ENCODE results near the gene ACTRT2.

ACTRT2 gene

GRCh38 chr1:2988256-2988655, 33.0 kb upstream of the ACTRT2 start:
- Mint-ChIP-seq H3K27ac (no peak overlapping the region), H3K36me3 (ENCODE audit: insufficient read depth) (no peaks in the 10 kb centered on the region), H3K4me3 (no peak overlapping the region), H3K27me3 (peaks cover 8 to 21% of the 10 kb centered on the region in 2 donors), H3K4me1 (ENCODE audit: low read depth in 2 of 2) (no peaks in the 10 kb centered on the region), H3K9me3 (no peaks in the 10 kb centered on the region)
- DNase-seq, result no peak
- ATAC-seq (replicated peaks), result no peak

DNA sequence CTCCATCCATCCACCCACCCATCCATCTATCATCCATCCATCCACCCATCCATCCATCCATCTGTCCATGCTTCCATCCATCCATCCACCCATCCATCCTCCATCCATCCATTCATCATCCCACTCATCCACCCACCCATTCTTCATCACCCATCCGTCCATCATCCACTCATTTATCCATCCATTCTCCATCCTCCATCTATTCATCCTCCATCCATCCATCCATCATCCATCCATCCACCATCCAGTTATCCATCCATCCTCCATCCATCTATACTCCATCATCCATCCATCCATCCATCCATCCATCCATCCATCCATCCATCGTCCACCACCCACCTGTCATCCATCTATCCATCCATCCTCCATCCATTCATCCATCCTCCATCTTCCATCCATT, 32.1 kb upstream of the ACTRT2 start:
- Mint-ChIP-seq H3K9me3 (peaks cover 4 to 5% of the 10 kb centered on the region in 2 donors), H3K4me1 (ENCODE audit: low read depth in 2 of 2) (no peaks in the 10 kb centered on the region), H3K36me3 (ENCODE audit: insufficient read depth) (no peaks in the 10 kb centered on the region), H3K27ac (no peak overlapping the region), H3K27me3 (peaks cover 8 to 21% of the 10 kb centered on the region in 2 donors), H3K4me3 (no peak overlapping the region)
- ATAC-seq (replicated peaks), result no peak
- no peak for DNase-seq

DNA sequence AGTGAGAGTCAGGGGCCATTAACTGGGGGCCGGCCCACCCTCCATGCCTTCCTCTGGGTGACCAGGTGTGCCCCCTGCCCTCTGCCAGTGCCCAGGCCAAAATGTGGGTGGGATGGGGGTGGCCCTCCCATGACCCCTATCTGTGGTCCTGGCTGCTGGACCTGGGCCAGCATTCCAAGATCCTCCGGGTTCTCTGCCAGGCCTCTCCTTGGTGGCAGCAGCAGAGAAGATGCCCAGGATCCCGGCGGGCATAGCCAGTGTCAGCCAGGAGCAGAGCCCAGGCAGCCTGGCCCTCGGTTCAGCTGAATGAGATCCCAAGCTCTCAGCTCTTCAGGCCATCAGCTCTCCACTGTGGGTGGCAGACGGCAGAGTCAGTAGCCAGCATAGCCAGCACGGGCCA, 31.3 kb upstream of the ACTRT2 start:
- Mint-ChIP-seq H3K36me3 (ENCODE audit: insufficient read depth) (no peaks in the 10 kb centered on the region), H3K4me3 (no peak overlapping the region), H3K27me3 (peaks cover 8 to 21% of the 10 kb centered on the region in 2 donors), H3K27ac (no peak overlapping the region), H3K4me1 (ENCODE audit: low read depth in 2 of 2) (no peaks in the 10 kb centered on the region), H3K9me3 (peaks cover 4 to 6% of the 10 kb centered on the region in 2 donors)
- DNase-seq (no peak), ATAC-seq (replicated peaks) (no peak)

- Mint-ChIP-seq H3K27me3 (peaks cover 8 to 21% of the 10 kb centered on the region in 2 donors), H3K4me3 (no peak overlapping the region), H3K36me3 (ENCODE audit: insufficient read depth) (no peaks in the 10 kb centered on the region), H3K27ac (no peak overlapping the region), H3K9me3 (peaks cover 4 to 6% of the 10 kb centered on the region in 2 donors), H3K4me1 (ENCODE audit: low read depth in 2 of 2) (no peaks in the 10 kb centered on the region)
- ATAC-seq (replicated peaks) (no peak), DNase-seq (no peak)
These were observed 30.7 kb upstream of the ACTRT2 start for GRCh38 chr1:2990376-2991115.

- H3K4me3 Mint-ChIP-seq, result no peak overlapping the region
- no peaks in the 10 kb centered on the region for H3K36me3 Mint-ChIP-seq (ENCODE audit: insufficient read depth)
- peaks cover 8 to 21% of the 10 kb centered on the region in 2 donors for H3K27me3 Mint-ChIP-seq
- no peaks in the 10 kb centered on the region for H3K4me1 Mint-ChIP-seq (ENCODE audit: low read depth in 2 of 2)
- no peak overlapping the region for H3K27ac Mint-ChIP-seq
- ATAC-seq (replicated peaks) (no peak), DNase-seq (no peak)
- peaks cover 4 to 6% of the 10 kb centered on the region in 2 donors for H3K9me3 Mint-ChIP-seq
These were observed 29.3 kb upstream of the ACTRT2 start for GRCh38 chr1:2991753-2992495.

- Mint-ChIP-seq H3K27ac (no peak overlapping the region), H3K4me1 (ENCODE audit: low read depth in 2 of 2) (no peaks in the 10 kb centered on the region), H3K4me3 (no peak overlapping the region), H3K27me3 (peaks cover 23 to 54% of the 10 kb centered on the region in 2 donors), H3K9me3 (peaks cover 4 to 6% of the 10 kb centered on the region in 2 donors), H3K36me3 (ENCODE audit: insufficient read depth) (no peaks in the 10 kb centered on the region)
- ATAC-seq (replicated peaks) (no peak), DNase-seq (no peak)
These were observed 22.7 kb upstream of the ACTRT2 start for GRCh38 chr1:2998503-2999100.

DNA sequence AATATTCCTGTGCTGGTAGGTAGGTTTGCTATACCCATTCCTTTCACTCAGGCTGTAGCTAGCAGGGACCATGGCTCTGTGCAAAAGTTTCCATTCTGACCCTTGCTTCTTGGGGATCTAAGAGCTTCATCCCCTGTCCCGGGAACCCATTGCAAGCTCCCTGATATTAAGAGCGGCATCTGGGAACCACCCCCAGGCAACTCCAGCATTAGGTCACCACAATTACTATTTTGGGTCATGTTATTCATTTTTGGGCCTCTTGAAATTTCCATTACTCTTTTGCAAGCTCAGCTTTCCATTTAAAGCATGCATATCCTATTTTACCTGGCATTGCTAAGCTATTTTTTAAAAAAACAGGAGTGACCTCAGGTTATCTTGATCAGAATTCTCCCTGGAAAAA, 22.1 kb upstream of the ACTRT2 start:
- DNase-seq (no peak), ATAC-seq (replicated peaks) (no peak)
- no peak overlapping the region for H3K4me3 Mint-ChIP-seq
- no peaks in the 10 kb centered on the region for H3K4me1 Mint-ChIP-seq (ENCODE audit: low read depth in 2 of 2)
- peaks cover 0 to 2% of the 10 kb centered on the region in 2 donors for H3K9me3 Mint-ChIP-seq
- no peak overlapping the region for H3K27ac Mint-ChIP-seq
- H3K36me3 Mint-ChIP-seq (ENCODE audit: insufficient read depth), result no peaks in the 10 kb centered on the region
- peaks cover 27 to 59% of the 10 kb centered on the region in 2 donors for H3K27me3 Mint-ChIP-seq

DNA sequence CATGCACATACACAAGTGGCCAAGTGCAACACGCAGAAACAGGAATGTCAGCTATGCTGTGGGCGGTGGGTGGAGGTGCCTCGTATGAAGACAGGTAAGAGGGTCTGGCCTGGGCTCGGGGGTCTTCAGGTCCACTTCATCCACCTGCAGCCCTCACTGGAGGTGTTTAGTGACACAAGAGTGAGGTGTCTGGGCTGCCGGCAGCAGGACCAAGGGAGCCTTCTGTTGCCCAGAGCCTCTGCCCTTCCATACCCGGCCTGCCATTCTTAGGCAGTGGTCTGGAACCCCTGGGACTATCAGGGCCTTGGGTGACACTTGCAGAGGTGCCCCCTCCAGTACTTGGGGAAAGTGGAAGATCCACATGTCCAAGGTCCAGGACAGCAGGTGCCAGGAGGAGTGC, 21.7 kb upstream of the ACTRT2 start:
- no peaks in the 10 kb centered on the region for H3K36me3 Mint-ChIP-seq (ENCODE audit: insufficient read depth)
- peaks cover 27 to 62% of the 10 kb centered on the region in 2 donors for H3K27me3 Mint-ChIP-seq
- no peaks in the 10 kb centered on the region for H3K9me3 Mint-ChIP-seq
- ATAC-seq (replicated peaks) (no peak), DNase-seq (no peak)
- H3K27ac Mint-ChIP-seq, result no peak overlapping the region
- H3K4me3 Mint-ChIP-seq, result no peak overlapping the region
- H3K4me1 Mint-ChIP-seq (ENCODE audit: low read depth in 2 of 2), result no peaks in the 10 kb centered on the region

GRCh38 chr1:3000214-3000613, 21.1 kb upstream of the ACTRT2 start:
- Mint-ChIP-seq H3K4me1 (ENCODE audit: low read depth in 2 of 2) (no peaks in the 10 kb centered on the region), H3K36me3 (ENCODE audit: insufficient read depth) (no peaks in the 10 kb centered on the region), H3K27ac (no peak overlapping the region), H3K27me3 (peaks cover 30 to 66% of the 10 kb centered on the region in 2 donors), H3K9me3 (no peaks in the 10 kb centered on the region), H3K4me3 (no peak overlapping the region)
- DNase-seq, result no peak
- no peak for ATAC-seq (replicated peaks)

- ATAC-seq (replicated peaks) (no peak), DNase-seq (no peak)
- Mint-ChIP-seq H3K36me3 (ENCODE audit: insufficient read depth) (no peaks in the 10 kb centered on the region), H3K4me1 (ENCODE audit: low read depth in 2 of 2) (no peaks in the 10 kb centered on the region), H3K27ac (no peak overlapping the region), H3K4me3 (no peak overlapping the region), H3K27me3 (peaks cover 37 to 73% of the 10 kb centered on the region in 2 donors), H3K9me3 (no peaks in the 10 kb centered on the region)
These were observed 20.4 kb upstream of the ACTRT2 start for GRCh38 chr1:3000671-3001470.

GRCh38 chr1:3001471-3002348, 19.6 kb upstream of the ACTRT2 start:
- Mint-ChIP-seq H3K4me3 (no peak overlapping the region), H3K9me3 (peaks cover 0 to 3% of the 10 kb centered on the region in 2 donors), H3K4me1 (ENCODE audit: low read depth in 2 of 2) (no peaks in the 10 kb centered on the region), H3K36me3 (ENCODE audit: insufficient read depth) (no peaks in the 10 kb centered on the region), H3K27ac (no peak overlapping the region), H3K27me3 (peaks cover 37 to 75% of the 10 kb centered on the region in 2 donors)
- ATAC-seq (replicated peaks) (no peak), DNase-seq (no peak)

GRCh38 chr1:3002349-3003038, 18.8 kb upstream of the ACTRT2 start:
- Mint-ChIP-seq H3K27ac (no peak overlapping the region), H3K4me3 (no peak overlapping the region), H3K9me3 (peaks cover 0 to 3% of the 10 kb centered on the region in 2 donors), H3K4me1 (ENCODE audit: low read depth in 2 of 2) (no peaks in the 10 kb centered on the region), H3K36me3 (ENCODE audit: insufficient read depth) (no peaks in the 10 kb centered on the region), H3K27me3 (peaks cover 37 to 78% of the 10 kb centered on the region in 2 donors)
- no peak for DNase-seq
- ATAC-seq (replicated peaks), result no peak

Measured in effector memory CD8-positive, alpha-beta T cell (primary cell).